Neural crest cell (in vitro differentiated cells): ENCODE results near the gene C1orf115. TPM values are rescaled to one million over a fixed set of nuclear protein-coding genes. Genes with fewer than 3 reads are reported as not detected.

Experiments
- DNase-seq: peaks from one replicate; pipeline ENCODE4 v3.0.0; 2021; ENCODE audit warnings: low read depth, mixed read lengths, low spot score
- H3K27ac Mint-ChIP-seq: one replicate; pipeline ENCODE4 v1.8.0; 2021; ENCODE audit warnings: mild to moderate bottlenecking, mixed read lengths; ENCODE audit not compliant: unreplicated experiment
- H3K27me3 Mint-ChIP-seq: 2 replicates; pipeline ENCODE4 v1.8.0; 2021; ENCODE audit warnings: low read depth, mild to moderate bottlenecking, mixed read lengths
- H3K36me3 Mint-ChIP-seq: 2 replicates; pipeline ENCODE4 v1.8.0; 2021; ENCODE audit warnings: low read depth, mild to moderate bottlenecking, mixed read lengths
- H3K4me1 Mint-ChIP-seq: 2 replicates; pipeline ENCODE4 v1.8.0; 2021; ENCODE audit warnings: mixed read lengths
- H3K4me3 Mint-ChIP-seq: one replicate; pipeline ENCODE4 v1.8.0; 2021; ENCODE audit warnings: mild to moderate bottlenecking, mixed read lengths
- H3K9me3 Mint-ChIP-seq: 2 replicates; pipeline ENCODE4 v1.8.0; 2021; ENCODE audit warnings: mixed read lengths
- total RNA-seq: library from RNA; stranded (reverse); gene quantifications from 2 replicates; pipeline ENCODE4 v1.2.1, GENCODE V29; 2021
- TF ChIP-seq, protein P1 (sequence below): fragments of 200-600 bp; sonication (generic); conservative IDR thresholded peaks from 2 replicates; pipeline ENCODE4 v1.5.0; 2021; ENCODE audit warnings: antibody characterized with exemption, mild to moderate bottlenecking

C1orf115 gene
- total RNA-seq, 1 donor from 2014 or later, result 0.75 TPM

DNA sequence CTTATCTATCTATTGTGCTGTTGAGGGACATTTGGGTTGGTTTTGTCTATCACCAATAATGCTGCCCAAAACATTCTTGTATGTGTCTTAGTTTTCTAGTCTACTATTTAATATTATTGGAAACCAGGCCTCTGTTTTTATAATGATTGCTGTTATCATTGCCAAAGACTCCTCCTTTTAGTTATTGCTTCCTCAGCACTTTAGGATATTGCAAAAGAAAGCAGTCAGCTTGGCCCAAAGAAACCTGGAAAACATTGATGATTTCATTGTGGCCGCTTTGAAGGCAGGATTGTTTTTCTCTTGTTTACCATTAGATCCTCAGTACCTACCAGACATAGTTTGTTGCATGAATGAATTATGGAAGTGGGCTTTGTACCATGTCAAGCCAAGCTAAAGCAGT, 37.4 kb downstream of the C1orf115 start:
- peaks cover 6% of the 10 kb centered on the region for H3K9me3 Mint-ChIP-seq
- no peaks in the 10 kb centered on the region for H3K4me1 Mint-ChIP-seq

DNA sequence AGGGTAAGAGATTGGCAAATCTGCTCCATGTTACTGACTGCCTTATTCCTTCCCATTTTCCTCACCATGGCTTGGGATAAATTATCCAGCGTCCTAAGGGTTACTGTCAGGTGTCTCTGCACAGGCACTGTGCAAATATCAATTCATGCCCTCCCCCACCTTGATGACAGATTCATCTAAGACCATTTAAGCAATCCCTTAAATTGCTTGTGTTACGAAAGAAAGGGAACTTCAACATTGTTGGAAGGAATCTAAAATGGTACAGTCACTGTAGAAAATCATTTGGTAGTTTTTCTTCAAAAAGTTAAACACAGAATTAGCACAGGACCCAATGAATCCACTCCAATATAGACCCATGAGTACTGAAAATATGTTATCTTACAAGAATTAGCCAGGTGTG, 40.3 kb downstream of the C1orf115 start:
- peaks cover 2% of the 10 kb centered on the region for H3K36me3 Mint-ChIP-seq
- H3K9me3 Mint-ChIP-seq, result peaks cover 6% of the 10 kb centered on the region
- no peak overlapping the region for H3K4me3 Mint-ChIP-seq
- peaks cover 6% of the 10 kb centered on the region for H3K27me3 Mint-ChIP-seq
- TF ChIP-seq, protein P1, sequence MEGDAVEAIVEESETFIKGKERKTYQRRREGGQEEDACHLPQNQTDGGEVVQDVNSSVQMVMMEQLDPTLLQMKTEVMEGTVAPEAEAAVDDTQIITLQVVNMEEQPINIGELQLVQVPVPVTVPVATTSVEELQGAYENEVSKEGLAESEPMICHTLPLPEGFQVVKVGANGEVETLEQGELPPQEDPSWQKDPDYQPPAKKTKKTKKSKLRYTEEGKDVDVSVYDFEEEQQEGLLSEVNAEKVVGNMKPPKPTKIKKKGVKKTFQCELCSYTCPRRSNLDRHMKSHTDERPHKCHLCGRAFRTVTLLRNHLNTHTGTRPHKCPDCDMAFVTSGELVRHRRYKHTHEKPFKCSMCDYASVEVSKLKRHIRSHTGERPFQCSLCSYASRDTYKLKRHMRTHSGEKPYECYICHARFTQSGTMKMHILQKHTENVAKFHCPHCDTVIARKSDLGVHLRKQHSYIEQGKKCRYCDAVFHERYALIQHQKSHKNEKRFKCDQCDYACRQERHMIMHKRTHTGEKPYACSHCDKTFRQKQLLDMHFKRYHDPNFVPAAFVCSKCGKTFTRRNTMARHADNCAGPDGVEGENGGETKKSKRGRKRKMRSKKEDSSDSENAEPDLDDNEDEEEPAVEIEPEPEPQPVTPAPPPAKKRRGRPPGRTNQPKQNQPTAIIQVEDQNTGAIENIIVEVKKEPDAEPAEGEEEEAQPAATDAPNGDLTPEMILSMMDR, result no peak
- DNase-seq, result no peak
- no peak overlapping the region for H3K27ac Mint-ChIP-seq
- H3K4me1 Mint-ChIP-seq, result no peaks in the 10 kb centered on the region

More for the DNA sequence above, 37.4 kb downstream of the C1orf115 start:
- H3K27me3 Mint-ChIP-seq, result peaks cover 9% of the 10 kb centered on the region
- peaks cover 2% of the 10 kb centered on the region for H3K36me3 Mint-ChIP-seq
- TF ChIP-seq, protein P1, result no peak
- no peak for DNase-seq
- H3K4me3 Mint-ChIP-seq, result no peak overlapping the region
- no peak overlapping the region for H3K27ac Mint-ChIP-seq

DNA sequence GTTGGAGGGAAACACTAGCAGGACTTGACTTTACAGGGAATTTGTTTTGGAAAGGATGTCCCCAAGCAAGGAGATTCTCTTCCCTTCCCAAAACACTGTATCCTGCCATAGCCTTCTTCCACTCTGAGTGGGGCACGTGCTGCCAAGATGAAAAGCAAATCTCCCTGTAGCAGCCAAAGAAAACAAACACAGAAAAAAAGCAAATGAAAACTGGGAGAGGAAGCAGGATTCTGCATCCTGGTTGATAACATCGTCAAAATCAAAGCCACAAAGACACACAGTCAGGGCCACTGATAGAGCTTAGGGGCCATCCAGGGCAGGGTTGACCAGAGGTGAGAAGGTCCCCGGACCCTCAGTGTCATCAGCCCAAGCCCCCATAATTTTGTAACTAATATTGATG, 42.0 kb downstream of the C1orf115 start:
- Mint-ChIP-seq H3K36me3 (peaks cover 2% of the 10 kb centered on the region), H3K27me3 (peaks cover 6% of the 10 kb centered on the region), H3K4me3 (no peak overlapping the region), H3K9me3 (peaks cover 3% of the 10 kb centered on the region), H3K4me1 (no peaks in the 10 kb centered on the region), H3K27ac (no peak overlapping the region)
- TF ChIP-seq, protein P1, result no peak
- no peak for DNase-seq

DNA sequence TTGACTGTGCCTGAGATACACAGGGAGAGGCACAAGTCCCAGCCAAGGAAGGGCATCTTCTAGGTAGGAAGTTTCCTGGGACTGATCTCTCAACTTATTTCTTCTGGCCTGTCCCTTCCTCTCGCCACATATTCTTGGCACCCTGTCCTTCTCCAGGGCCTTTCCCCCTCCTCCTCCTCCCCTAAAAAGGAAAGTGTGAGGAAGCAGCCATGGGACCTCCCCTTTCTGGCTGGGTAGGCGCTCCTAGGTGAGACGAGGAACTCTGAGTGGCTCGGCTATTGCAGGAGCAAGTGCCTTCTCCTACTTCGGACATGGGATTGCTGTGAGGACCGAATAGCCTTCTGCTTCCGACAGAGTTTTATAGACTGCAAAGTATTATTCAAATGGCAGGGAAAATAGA, 42.5 kb downstream of the C1orf115 start:
- Mint-ChIP-seq H3K4me1 (no peaks in the 10 kb centered on the region), H3K27me3 (peaks cover 10% of the 10 kb centered on the region), H3K9me3 (peaks cover 3% of the 10 kb centered on the region), H3K36me3 (peaks cover 2% of the 10 kb centered on the region), H3K27ac (no peak overlapping the region), H3K4me3 (no peak overlapping the region)
- TF ChIP-seq, protein P1, result no peak
- no peak for DNase-seq

DNA sequence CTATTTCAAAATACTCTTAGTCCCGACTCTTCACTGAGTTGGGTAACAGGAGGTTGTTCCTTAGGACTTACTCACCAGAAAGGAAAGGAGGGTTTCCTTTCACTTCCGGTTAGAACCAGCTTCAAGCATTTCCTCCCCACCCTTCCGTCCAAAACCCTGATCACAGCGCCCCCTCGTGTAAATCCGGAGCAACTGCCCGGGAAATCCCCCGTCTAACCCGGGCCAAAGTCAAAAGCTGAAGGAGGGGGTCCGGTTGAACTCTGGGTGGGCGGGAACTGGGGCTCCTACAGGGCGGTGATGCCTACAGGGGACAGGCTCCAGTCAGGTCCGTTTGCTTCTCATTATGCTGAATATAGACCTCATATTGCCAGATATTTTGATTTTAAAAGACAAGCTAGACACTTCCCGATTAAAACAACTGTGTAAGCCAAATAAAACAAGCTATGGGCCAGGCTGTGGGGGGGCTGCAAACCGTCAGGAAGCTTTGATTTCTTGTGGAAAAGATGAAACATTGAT, 43.0 kb downstream of the C1orf115 start:
- Mint-ChIP-seq H3K36me3 (peaks cover 2% of the 10 kb centered on the region), H3K4me3 (no peak overlapping the region)

More for the DNA sequence above, 43.0 kb downstream of the C1orf115 start:
- Mint-ChIP-seq H3K27me3 (peaks cover 15% of the 10 kb centered on the region), H3K4me1 (no peaks in the 10 kb centered on the region), H3K27ac (no peak overlapping the region), H3K9me3 (peaks cover 3% of the 10 kb centered on the region)
- TF ChIP-seq, protein P1, result peak; percentile 82
- DNase-seq, result peak; percentile 88
